GM12865 (cell line): Measurements from ENCODE around the gene RFC5.

Experiments used
- DNase-seq: peaks from one replicate; pipeline ENCODE4 v3.0.0; 2010; ENCODE audit warnings: low read depth
- H3K4me3 ChIP-seq: 2 replicates; pipeline ENCODE4 v1.5.1; 2011; ENCODE audit warnings: mild to moderate bottlenecking, low read depth, low read length, control low read depth
- TF ChIP-seq, protein P1 (sequence below): IDR thresholded peaks from 2 replicates; pipeline ENCODE4 v1.5.1; 2011; ENCODE audit warnings: low read length, control low read depth, low read depth, inconsistent platforms; ENCODE audit not compliant: insufficient read depth; ENCODE audit errors: missing control alignments

RFC5 gene, protein sequence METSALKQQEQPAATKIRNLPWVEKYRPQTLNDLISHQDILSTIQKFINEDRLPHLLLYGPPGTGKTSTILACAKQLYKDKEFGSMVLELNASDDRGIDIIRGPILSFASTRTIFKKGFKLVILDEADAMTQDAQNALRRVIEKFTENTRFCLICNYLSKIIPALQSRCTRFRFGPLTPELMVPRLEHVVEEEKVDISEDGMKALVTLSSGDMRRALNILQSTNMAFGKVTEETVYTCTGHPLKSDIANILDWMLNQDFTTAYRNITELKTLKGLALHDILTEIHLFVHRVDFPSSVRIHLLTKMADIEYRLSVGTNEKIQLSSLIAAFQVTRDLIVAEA

DNA sequence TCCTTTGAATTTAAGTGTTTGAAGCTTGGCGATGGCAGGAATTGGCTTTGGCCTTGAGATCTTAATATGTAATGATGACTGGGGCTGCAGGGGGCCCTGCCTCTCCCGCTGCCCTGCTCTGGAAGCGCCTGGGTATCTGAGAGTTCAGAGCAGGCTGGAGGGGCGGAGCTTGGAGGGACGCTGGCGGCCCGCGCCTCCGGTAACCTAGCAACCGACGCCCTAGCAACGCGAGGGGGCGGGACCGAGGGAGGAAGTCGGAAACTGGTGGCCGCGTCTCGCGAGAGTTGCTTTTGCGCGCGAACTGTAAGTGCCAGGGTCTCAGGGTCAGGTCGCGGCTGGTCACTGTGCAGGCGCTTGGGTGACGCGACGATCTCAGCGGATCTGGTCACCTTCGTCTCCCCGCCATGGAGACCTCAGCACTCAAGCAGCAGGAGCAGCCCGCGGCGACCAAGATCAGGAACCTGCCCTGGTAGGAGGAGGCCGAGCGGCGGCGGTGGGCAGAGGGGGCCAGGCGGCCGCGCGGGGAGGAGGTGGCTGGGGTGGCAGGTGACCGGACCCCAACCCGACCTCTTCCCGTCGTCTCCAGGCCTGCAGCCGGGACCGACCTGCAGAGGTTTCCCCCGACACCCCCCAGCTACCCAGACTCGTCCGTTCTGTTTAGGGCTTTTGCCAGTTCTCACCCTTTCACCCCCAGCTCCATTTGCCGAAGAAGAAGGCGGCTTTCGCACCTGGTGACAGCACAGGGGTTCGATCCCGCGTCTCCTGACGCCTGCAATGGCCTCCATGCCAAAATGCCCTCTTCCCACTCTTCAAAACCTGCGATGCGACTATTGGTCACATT, at the start of gene RFC5:
Gene RFC5, plus strand, starts transcription at position 280 of the 841 bp plus-strand sequence. Its CDS starts 125 bp downstream, at position 405.
- H3K4me3 ChIP-seq, result peak within 1 kb of the TSS; percentile 71
- peak; percentile 98 for DNase-seq
- TF ChIP-seq, protein P1, sequence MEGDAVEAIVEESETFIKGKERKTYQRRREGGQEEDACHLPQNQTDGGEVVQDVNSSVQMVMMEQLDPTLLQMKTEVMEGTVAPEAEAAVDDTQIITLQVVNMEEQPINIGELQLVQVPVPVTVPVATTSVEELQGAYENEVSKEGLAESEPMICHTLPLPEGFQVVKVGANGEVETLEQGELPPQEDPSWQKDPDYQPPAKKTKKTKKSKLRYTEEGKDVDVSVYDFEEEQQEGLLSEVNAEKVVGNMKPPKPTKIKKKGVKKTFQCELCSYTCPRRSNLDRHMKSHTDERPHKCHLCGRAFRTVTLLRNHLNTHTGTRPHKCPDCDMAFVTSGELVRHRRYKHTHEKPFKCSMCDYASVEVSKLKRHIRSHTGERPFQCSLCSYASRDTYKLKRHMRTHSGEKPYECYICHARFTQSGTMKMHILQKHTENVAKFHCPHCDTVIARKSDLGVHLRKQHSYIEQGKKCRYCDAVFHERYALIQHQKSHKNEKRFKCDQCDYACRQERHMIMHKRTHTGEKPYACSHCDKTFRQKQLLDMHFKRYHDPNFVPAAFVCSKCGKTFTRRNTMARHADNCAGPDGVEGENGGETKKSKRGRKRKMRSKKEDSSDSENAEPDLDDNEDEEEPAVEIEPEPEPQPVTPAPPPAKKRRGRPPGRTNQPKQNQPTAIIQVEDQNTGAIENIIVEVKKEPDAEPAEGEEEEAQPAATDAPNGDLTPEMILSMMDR, result no peak

DNA sequence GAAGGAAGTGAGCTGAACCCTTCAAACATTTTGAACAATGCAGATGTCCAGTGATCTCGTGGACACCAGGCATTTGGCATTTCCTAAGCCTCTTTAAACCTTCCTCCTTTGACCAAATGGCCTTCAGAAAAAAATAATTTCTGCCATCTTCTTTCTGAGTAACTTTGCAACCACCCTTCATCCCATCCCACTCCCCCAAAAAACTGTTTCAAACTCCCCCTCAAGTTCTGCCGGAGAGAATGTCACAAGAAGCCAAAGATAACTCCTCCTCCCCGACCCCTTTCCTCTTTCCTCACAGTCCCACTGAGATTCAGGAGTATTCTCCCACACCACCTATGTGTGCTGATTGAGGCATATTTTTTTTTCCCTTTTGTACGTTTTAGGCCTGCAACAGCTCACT, 49.5 kb upstream of the RFC5 start:
- DNase-seq, result no peak
- TF ChIP-seq, protein P1, result no peak
- no peak overlapping the region for H3K4me3 ChIP-seq

DNA sequence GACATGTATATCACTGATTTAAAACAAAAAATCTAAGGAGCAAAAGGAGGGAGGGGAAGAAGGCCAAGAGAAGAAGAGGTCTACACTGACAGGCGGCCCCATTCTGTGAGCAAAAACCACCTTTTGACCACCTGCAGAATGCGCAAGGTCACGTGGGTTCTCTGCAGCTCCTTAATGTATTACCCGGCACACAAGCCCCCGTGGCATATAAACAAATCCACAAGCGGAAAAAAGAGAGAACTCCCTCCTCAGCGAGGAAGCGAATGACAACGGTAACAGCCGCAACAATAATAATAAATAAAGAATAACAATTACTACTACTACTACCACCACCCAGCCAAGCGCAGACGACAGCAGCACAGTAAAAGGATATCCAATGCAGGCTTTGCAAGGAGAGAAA, 49.0 kb upstream of the RFC5 start:
- no peak overlapping the region for H3K4me3 ChIP-seq
- TF ChIP-seq, protein P1, result no peak
- no peak for DNase-seq

DNA sequence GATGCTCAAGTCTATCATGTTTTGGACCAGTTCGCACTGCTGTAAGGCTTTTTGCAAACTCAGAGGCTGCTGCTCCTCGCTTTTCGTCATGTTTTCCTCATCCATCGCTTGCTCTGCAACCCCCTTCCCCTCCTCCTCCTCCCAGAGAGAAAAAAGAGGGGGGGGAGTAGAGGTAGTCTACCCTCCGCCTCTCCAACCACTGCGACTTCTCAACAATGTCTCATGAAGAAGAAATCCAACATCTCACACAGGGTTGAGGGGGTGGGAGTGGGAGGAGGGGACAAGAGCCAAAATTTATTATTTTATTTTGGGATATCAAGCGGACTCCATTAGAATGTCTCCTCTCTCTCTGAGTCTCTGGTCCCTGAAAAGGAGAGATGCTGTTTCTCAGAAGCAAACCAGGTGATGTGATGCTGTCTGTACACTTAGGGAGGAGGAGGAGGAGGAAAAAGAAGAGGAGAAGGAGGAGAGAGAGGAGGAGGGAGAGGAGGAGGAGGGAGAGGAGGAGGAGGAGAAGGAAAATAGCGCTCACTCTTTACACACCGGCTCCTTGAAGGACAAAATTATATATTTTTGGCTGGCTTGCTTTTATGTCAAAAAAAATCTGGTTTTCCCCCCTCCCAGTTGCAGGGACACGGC, 48.2 kb upstream of the RFC5 start:
- peak overlapping the region; percentile 51 for H3K4me3 ChIP-seq
- TF ChIP-seq, protein P1, result no peak
- no peak for DNase-seq

DNA sequence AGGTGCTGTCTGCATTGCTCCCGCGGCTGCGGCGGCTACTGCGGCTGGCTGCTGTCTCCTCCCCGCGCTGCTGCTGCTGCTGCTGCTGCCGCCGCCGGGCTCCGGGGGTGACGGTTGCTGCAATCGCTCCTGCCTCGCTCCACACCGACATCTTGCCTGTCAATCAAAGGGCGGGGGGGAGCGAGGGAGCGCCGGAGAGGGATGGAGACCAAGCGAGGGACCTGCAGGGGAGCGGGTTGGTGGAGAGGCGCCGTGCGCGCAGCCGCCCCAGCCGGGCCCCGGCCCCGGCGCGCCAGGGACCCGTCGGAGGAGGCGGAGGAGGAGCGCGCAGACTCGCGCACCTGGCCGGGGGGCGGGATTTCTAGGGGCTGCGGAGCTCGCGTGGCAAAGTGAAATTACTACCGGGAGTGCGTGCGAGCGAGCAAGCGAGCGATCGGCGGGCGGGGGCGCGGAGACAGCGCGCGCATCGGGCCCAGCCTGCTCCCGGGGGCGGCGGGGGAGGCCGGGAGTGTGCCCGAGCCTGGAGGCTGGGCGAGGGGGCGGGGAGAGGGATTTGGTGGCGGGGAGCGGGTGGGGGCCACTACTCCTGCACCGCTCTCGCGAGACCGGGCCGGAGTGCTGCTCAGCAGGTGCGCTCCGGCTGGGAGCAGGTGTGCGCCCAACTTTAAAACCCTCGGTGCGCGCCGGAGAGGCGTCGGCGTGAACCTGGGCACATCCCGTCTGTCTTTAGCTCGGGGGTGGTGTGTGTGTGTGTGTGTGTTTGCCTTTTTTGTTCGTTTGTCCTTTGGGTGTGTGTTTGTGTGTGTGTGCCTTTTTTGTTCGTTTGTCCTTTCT, 47.5 kb upstream of the RFC5 start, which contains the start of gene KSR2:
Gene KSR2, minus strand, starts transcription at position 165 of the 834 bp plus-strand sequence. CDS start 735 bp downstream, outside the sequence.
- peak within 1 kb of the TSS; percentile 51 for H3K4me3 ChIP-seq
- DNase-seq, result peak; percentile 73
- TF ChIP-seq, protein P1, result no peak

DNA sequence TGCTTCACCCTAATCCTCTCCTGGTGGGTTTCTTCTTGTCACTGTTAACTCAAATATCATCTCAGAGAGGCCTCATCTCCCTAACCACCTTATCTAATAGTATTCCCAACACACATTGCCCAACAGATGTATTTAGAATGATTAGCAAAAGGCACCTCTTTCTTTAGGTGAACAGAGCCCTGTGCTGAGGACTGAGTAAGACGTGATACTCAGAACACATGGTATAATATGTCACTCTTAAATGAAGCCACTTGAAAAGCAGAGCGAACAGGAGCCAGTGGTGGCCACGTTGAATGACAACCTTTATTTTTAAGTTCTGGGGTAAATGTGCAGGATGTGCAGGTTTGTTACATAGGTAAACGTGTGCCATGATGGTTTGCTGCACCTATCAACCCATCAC, 46.2 kb upstream of the RFC5 start:
- H3K4me3 ChIP-seq, result no peak overlapping the region
- TF ChIP-seq, protein P1, result no peak
- no peak for DNase-seq
